ENCODE data around the gene PDE4D. TPM values are rescaled to one million over a fixed set of nuclear protein-coding genes. Genes with fewer than 3 reads are reported as not detected.
A peak's percentile ranks its signal among the peaks of the same experiment; 100 is the strongest.
"Not testable (repeated sequence)": the region's sequence is repeated elsewhere in the genome, so short reads cannot be mapped to it uniquely, and the experiment has no call there.

PDE4D gene
- total RNA-seq, 2 donors from 2014 or later, result 207 to 300 TPM

DNA sequence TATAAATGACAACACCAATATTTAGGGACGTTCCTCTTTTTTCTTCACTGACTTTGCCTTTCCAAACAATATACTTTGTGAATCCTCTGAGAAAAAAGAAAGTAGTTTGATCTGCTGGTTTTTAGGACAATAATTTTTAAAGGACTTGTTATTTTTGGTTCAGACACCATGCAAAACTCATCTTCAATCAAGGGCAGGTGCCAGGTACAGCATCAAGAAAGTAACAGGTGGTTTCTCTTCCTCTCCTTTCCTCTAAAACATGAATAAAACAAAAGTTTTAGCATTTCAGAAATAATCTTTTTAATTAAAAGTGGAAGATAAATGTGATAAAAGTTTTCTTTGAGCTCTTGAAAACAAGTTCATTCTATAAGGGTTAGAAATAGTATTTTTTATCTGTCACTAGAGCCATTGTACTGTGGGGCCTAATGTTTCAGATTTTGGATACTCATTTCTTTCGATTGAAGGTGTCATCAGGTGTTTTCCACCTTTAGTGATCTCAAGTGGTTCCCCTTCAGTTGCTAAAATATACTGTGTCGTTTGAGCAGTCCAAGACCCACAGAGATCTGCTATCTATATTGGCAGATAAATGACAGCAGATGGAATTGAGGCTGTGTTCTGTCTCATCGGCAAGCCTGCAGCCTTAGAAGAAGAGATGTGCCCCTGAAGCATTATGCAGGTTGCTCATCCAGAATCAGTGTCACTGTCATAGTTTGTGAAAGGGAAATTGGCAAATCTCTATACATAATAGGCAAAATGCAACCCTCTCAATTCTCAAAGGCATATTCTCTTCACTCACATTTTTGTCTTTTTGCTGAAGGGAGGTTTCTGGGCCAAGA is 499.7 kb downstream of the PDE4D start:
- no peak for ATAC-seq
- Mint-ChIP-seq H3K4me3 (no peak overlapping the region), H3K27ac (no peak overlapping the region), H3K36me3 (ENCODE audit: low read depth) (peaks cover 2% of the 10 kb centered on the region), H3K4me1 (peaks cover 2% of the 10 kb centered on the region), H3K27me3 (peaks cover 30% of the 10 kb centered on the region)
- H3K9me3 ChIP-seq (ENCODE audit: control insufficient read depth, low read length, poor library complexity, severe bottlenecking), result no peaks in the 10 kb centered on the region
- DNase-seq, result no peak

DNA sequence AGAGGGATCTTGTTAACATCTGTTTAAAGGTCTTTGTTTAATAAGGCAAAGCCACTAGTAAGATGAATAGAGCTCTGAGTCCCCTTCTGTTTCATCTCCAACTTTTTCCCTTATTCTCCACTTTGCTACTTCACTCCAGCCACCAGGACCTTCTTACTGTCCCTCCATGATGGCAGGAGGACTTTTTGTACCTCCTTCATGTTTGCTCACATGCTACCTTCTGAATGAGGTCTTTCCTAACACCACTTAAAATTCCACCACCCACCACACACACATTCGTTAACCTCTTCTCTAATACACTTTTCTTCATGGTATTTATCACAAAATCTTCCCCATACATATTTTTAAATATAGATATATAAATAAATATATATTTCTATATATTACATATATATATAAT is 501.9 kb downstream of the PDE4D start:
- no peaks in the 10 kb centered on the region for H3K9me3 ChIP-seq (ENCODE audit: control insufficient read depth, low read length, poor library complexity, severe bottlenecking)
- peaks cover 37% of the 10 kb centered on the region for H3K27me3 Mint-ChIP-seq
- ATAC-seq (no peak), DNase-seq (no peak)
- H3K4me1 Mint-ChIP-seq, result peaks cover 4% of the 10 kb centered on the region
- peaks cover 2% of the 10 kb centered on the region for H3K36me3 Mint-ChIP-seq (ENCODE audit: low read depth)
- H3K4me3 Mint-ChIP-seq, result no peak overlapping the region
- no peak overlapping the region for H3K27ac Mint-ChIP-seq

DNA sequence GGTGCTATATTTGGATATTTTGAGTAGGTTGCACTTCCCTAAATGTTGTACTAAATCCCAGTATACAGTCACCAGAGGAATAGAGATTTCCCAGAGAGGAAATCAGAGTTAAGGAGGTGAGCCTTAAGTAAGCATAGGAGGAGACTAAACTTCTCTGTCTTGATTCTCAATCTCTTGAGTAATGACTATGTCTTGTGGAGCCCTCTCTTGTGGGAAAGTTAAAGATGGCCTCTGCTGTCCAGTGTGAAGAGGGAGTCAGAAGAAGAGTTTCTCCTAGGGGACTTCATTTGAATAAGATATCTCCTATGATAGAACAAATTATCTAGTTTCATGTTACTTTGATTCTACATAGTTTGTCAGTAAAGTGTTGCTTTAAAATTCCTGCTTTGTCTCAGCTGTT is 502.5 kb downstream of the PDE4D start:
- Mint-ChIP-seq H3K4me1 (peaks cover 4% of the 10 kb centered on the region), H3K36me3 (ENCODE audit: low read depth) (peaks cover 4% of the 10 kb centered on the region), H3K4me3 (no peak overlapping the region), H3K27ac (no peak overlapping the region), H3K27me3 (peaks cover 37% of the 10 kb centered on the region)
- no peak for ATAC-seq
- no peak for DNase-seq
- no peaks in the 10 kb centered on the region for H3K9me3 ChIP-seq (ENCODE audit: control insufficient read depth, low read length, poor library complexity, severe bottlenecking)

DNA sequence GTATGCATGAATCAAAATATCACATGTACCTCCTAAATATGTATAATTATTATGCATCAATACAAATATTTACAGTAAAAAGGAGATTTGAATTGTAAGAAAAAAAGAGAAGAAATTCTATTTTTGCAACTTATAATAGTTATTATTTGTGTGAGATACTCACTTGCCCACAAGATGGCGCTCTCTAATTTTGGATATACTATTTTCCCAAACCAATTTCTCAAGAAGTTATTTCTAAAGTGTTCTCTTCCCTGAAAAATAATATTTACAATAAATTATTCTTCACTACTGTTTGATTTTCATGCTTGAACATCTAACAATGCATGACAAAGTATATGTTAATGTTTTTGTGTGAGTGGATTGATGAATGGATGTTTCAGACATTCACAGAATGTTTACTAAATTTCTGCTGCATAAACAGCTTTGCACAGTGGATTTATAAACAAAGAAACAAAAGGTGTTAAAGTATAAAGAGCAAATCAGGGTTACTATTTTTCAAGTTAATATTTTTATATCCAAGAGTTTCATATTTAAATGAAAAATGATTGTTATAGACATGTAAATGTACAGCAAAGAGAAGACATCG is 503.4 kb downstream of the PDE4D start:
- H3K9me3 ChIP-seq (ENCODE audit: control insufficient read depth, low read length, poor library complexity, severe bottlenecking), result no peaks in the 10 kb centered on the region
- Mint-ChIP-seq H3K36me3 (ENCODE audit: low read depth) (peaks cover 4% of the 10 kb centered on the region), H3K27ac (no peak overlapping the region), H3K27me3 (peaks cover 37% of the 10 kb centered on the region), H3K4me3 (no peak overlapping the region), H3K4me1 (peaks cover 4% of the 10 kb centered on the region)
- ATAC-seq (no peak), DNase-seq (no peak)

DNA sequence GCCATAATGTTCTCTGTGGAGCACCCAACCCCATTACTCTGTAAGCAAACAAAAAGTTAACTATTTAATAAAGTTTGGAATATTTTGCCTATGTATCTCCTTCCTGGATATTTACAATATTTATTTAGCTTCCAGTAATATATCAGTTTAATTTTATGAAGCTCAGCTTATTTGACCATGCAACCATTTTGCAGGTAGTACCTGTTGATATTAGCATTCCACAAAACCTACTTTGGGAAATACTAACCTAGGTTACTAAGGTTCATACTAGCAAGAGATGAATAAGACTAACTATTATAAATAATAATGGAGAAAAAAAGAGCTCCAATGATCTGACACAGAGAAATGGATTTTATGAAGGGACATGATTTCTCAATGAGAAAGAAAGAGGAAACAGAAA is 506.4 kb downstream of the PDE4D start:
- H3K36me3 Mint-ChIP-seq (ENCODE audit: low read depth), result peaks cover 2% of the 10 kb centered on the region
- ATAC-seq, result no peak

DNA sequence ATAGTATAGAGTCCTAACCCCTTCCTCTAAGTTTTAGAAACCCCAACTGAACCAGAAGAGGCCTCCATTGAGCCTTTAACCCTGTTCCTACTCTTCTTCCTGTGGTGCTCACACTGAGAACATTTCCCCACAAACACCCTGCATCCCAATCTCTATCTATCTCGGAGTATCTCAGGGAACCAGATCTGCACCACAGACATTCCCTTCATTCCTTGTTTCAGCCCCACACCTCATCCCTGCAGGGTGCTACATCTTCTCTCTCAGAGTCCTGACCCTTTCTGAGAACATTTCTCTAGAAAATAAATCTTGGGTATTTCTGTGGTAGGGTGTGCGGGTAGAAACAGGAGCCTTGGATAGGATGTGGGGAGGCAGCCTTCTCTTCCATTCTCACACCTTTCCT is 507.8 kb downstream of the PDE4D start:
- Mint-ChIP-seq H3K4me1 (peaks cover 4% of the 10 kb centered on the region), H3K36me3 (ENCODE audit: low read depth) (peaks cover 2% of the 10 kb centered on the region), H3K4me3 (no peak overlapping the region), H3K27ac (peak overlapping the region; percentile 49), H3K27me3 (peaks cover 30% of the 10 kb centered on the region)
- no peaks in the 10 kb centered on the region for H3K9me3 ChIP-seq (ENCODE audit: control insufficient read depth, low read length, poor library complexity, severe bottlenecking)
- ATAC-seq (no peak), DNase-seq (no peak)

More for the DNA sequence above, 506.4 kb downstream of the PDE4D start:
- H3K9me3 ChIP-seq (ENCODE audit: control insufficient read depth, low read length, poor library complexity, severe bottlenecking), result no peaks in the 10 kb centered on the region
- DNase-seq, result no peak
- Mint-ChIP-seq H3K27ac (no peak overlapping the region), H3K4me3 (no peak overlapping the region), H3K4me1 (peaks cover 2% of the 10 kb centered on the region), H3K27me3 (peaks cover 24% of the 10 kb centered on the region)

DNA sequence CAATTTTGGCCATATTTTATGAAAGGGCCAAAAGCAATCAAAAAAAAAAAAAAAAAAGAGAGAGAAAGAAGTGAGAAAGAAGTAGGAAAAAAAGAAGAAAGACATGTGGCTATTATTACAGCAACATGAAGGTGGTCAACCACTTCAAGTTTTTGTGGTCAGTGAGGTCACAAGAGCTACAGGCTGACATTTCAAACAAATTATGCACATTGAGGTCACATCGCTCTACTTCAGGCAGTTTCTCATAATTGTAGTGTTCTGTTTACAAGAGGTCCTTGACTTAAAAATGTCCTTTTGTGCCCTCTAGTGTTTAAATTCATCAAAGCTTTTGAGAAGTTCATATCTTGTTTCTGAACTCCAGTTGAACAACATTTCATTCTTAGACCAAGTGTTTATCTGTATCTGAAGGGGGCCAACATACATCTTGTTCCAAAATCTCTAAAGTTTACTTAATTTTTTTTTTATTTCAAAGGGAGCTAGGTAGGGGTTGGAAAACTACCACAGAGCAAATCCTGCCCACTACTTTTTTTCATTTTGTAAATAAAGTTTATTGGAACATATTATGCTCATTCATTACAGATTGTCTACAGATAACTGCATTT is 513.1 kb downstream of the PDE4D start:
- no peaks in the 10 kb centered on the region for H3K9me3 ChIP-seq (ENCODE audit: control insufficient read depth, low read length, poor library complexity, severe bottlenecking)
- Mint-ChIP-seq H3K4me1 (peaks cover 2% of the 10 kb centered on the region), H3K36me3 (ENCODE audit: low read depth) (no peaks in the 10 kb centered on the region), H3K27ac (no peak overlapping the region), H3K27me3 (peaks cover 16% of the 10 kb centered on the region), H3K4me3 (no peak overlapping the region)
- peak; percentile 71 for ATAC-seq
- DNase-seq, result no peak

DNA sequence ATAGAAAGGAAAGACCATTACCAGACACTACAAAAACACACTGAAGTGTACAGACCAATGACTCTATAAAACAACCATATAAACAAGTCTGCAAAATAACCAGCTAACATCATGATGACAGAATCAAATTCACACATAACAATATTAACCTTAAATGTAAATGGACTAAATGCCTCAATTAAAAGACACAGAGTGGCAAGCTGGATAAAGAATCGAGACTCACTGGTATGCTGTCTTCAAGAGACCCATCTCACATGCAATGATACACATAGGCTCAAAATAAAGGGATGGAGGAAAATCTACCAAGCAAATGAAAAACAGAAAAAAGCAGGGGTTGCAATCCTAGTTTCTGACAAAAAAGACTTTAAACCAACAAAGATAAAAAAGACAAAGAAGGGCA is 519.5 kb downstream of the PDE4D start:
- DNase-seq; ATAC-seq; H3K4me1 Mint-ChIP-seq; H3K4me3 Mint-ChIP-seq; H3K27ac Mint-ChIP-seq; H3K9me3 ChIP-seq (ENCODE audit: control insufficient read depth, low read length, poor library complexity, severe bottlenecking): not testable (repeated sequence)
- H3K27me3 Mint-ChIP-seq, result peaks cover 21% of the 10 kb centered on the region
- peaks cover 11% of the 10 kb centered on the region for H3K36me3 Mint-ChIP-seq (ENCODE audit: low read depth)

DNA sequence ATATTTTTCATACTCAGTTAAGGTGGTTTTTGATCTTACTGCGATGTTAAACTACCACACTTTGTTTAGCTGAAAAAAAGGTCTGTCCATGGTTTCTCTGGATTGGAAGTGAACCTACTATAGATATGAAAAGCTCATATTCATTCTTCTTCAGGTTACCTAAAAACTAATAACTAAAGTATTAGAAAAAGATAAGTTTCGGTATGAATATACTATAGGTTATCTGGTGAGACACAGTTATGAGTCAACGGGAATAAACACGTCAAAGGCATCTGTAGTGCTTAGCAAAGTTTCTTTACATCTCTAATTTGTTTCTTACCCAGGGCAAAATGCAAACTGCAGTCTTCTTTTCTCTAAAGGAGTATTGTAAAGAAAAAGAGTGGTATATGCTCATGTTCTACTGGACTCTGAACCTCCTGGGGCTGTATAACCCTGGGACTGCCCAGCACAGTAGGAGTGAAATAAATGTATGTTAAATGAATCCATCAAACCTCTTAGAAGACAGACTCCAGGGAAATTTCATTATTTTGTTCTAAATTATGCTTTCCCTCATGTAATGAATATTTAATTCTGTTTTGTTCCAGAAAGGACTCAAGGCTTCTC is 521.9 kb downstream of the PDE4D start:
- ATAC-seq (no peak), DNase-seq (no peak)
- no peaks in the 10 kb centered on the region for H3K9me3 ChIP-seq (ENCODE audit: control insufficient read depth, low read length, poor library complexity, severe bottlenecking)
- H3K27me3 Mint-ChIP-seq, result peaks cover 25% of the 10 kb centered on the region
- peaks cover 2% of the 10 kb centered on the region for H3K4me1 Mint-ChIP-seq
- no peak overlapping the region for H3K27ac Mint-ChIP-seq
- H3K36me3 Mint-ChIP-seq (ENCODE audit: low read depth), result peaks cover 11% of the 10 kb centered on the region
- no peak overlapping the region for H3K4me3 Mint-ChIP-seq

DNA sequence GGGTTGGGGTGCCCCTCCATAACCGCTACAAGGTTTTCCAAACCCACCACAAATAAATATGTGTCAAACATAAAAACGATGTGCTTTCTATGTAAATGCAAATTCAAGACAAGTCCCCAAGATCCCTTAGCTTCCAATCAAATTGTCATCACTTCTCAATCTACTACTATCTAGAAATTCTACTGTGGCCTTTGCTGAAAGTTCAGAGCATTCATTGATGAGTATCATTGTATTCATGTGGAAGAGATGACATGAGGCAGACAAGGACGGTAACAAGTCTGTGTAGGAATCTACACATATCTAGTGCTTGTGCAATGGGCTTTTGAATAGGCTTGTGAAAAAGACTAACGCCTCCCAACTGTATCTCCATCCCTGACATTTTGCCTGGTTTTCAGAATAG is 524.6 kb downstream of the PDE4D start:
- DNase-seq (no peak), ATAC-seq (no peak)
- Mint-ChIP-seq H3K4me3 (no peak overlapping the region), H3K4me1 (peaks cover 2% of the 10 kb centered on the region), H3K27me3 (peaks cover 32% of the 10 kb centered on the region), H3K36me3 (ENCODE audit: low read depth) (peaks cover 8% of the 10 kb centered on the region), H3K27ac (no peak overlapping the region)
- H3K9me3 ChIP-seq (ENCODE audit: control insufficient read depth, low read length, poor library complexity, severe bottlenecking), result no peaks in the 10 kb centered on the region

DNA sequence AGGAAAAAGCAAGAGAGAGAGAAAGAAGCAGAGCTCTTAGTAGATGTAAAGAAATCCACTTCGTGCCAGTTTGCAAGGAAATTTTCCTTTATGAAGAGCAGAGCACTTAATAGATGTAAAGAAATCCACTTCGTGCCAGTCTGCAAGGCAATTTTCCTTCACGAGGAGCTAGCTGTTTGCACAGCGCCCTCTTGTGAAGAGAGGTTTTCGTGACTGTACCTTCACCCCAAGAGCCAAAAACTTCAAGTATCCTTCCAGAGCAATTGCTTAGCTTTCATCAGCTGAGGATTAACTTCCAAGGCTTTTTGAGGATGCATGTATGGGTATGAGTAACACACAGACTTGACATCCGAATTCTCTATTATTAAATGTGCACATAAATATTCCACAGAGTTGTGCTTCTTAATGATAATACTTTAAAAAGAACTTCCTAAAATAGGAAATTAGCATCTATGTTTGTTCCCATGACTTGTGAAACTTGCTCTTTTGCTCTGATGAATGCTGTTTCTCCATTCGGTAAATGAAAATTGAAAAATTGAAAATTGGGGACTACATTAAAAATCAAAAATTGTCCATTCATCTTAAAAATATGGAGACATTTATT is 525.6 kb downstream of the PDE4D start:
- Mint-ChIP-seq H3K4me1 (peaks cover 2% of the 10 kb centered on the region), H3K36me3 (ENCODE audit: low read depth) (peaks cover 8% of the 10 kb centered on the region), H3K4me3 (no peak overlapping the region), H3K27ac (no peak overlapping the region), H3K27me3 (peaks cover 40% of the 10 kb centered on the region)
- peak; percentile 50 for ATAC-seq
- no peaks in the 10 kb centered on the region for H3K9me3 ChIP-seq (ENCODE audit: control insufficient read depth, low read length, poor library complexity, severe bottlenecking)
- peak in 1 of 3 donors; percentile 10 for DNase-seq

DNA sequence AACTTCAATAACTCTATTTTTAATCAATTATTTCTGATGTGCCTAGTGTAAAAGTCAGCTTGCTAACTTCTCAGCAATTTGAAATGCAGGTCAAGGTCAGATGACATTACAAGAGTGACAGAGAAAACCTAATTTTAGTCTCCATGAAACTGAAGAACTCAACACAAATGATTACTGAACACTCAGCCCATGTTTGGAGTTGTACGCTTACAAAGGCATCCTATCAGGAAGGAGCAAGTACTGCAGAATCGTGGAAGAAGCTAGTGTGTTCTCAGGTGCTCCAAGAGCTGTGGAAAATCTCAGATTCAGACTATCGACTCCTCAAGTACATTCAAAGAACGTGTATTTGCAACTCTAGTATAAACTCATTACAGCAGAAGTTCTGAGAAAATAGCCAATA is 526.7 kb downstream of the PDE4D start:
- ATAC-seq (no peak), DNase-seq (no peak)
- no peak overlapping the region for H3K4me3 Mint-ChIP-seq
- no peak overlapping the region for H3K27ac Mint-ChIP-seq
- peaks cover 43% of the 10 kb centered on the region for H3K27me3 Mint-ChIP-seq
- H3K9me3 ChIP-seq (ENCODE audit: control insufficient read depth, low read length, poor library complexity, severe bottlenecking), result no peaks in the 10 kb centered on the region
- peaks cover 8% of the 10 kb centered on the region for H3K36me3 Mint-ChIP-seq (ENCODE audit: low read depth)
- peaks cover 2% of the 10 kb centered on the region for H3K4me1 Mint-ChIP-seq

DNA sequence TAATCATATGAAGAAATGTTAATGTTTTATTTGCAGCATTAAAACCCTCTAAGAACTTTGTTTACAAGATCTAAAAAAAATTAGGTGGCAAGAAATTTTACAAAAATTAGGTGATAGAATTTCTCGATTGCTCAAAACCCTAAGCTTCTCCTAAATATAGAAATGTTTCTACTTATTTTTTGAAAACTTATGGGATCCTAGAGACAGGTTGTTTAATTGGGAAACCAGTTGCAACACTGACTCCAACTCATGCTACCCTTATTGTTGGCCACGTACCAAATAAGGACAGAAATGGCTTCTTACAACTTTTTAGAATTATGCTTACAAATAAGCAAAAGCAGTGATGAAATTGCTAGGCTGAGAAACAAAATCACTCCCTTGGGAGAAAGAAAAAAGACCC is 531.1 kb downstream of the PDE4D start:
- no peak for DNase-seq
- Mint-ChIP-seq H3K36me3 (ENCODE audit: low read depth) (no peaks in the 10 kb centered on the region), H3K27ac (no peak overlapping the region), H3K4me1 (peaks cover 3% of the 10 kb centered on the region), H3K4me3 (no peak overlapping the region), H3K27me3 (peaks cover 46% of the 10 kb centered on the region)
- no peaks in the 10 kb centered on the region for H3K9me3 ChIP-seq (ENCODE audit: control insufficient read depth, low read length, poor library complexity, severe bottlenecking)
- no peak for ATAC-seq
